ENCODE results near the gene MMP20. TPM values are rescaled to one million over a fixed set of nuclear protein-coding genes. Genes with fewer than 3 reads are reported as not detected.

The MMP20 gene
- total RNA-seq, 1 donor from 2014 or later, result not detected

DNA sequence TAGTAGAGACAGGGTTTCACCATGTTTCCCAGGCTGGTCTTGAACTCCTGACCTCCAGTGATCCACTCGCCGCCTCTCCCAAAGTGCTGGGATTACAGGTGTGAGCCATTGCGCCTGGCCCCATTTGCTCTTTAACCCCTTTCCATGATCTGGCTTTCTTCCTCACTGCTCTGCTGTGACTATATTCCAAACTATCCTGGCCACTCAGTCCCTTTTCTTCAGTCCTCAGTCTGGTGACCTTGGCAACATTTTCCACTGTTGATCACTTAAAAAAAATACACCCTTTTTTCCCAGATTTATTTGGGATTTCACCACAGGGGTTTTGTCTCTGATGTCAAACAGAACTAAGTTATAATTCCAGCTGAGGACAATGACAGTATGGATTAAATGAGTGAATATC is 24.5 kb downstream of the MMP20 start:
- no peak for TF ChIP-seq CTCF (conservative IDR thresholded peaks at IDR 0.05)
- H3K27me3 Mint-ChIP-seq (ENCODE audit: low read depth), result no peaks in the 10 kb centered on the region
- H3K36me3 Mint-ChIP-seq (ENCODE audit: low read depth), result no peaks in the 10 kb centered on the region
- H3K4me1 Mint-ChIP-seq, result peaks cover 34% of the 10 kb centered on the region
- H3K4me3 Mint-ChIP-seq, result no peak overlapping the region
- H3K27ac Mint-ChIP-seq (ENCODE audit: unreplicated experiment), result no peak overlapping the region
- no peak for DNase-seq (ENCODE audit: low read depth, low spot score)
- H3K9me3 Mint-ChIP-seq, result peaks cover 9% of the 10 kb centered on the region

- Mint-ChIP-seq H3K4me1 (peaks cover 34% of the 10 kb centered on the region), H3K27ac (ENCODE audit: unreplicated experiment) (no peak overlapping the region), H3K27me3 (ENCODE audit: low read depth) (no peaks in the 10 kb centered on the region), H3K4me3 (no peak overlapping the region), H3K36me3 (ENCODE audit: low read depth) (no peaks in the 10 kb centered on the region), H3K9me3 (peaks cover 9% of the 10 kb centered on the region)
- DNase-seq (ENCODE audit: low read depth, low spot score), result no peak
- no peak for TF ChIP-seq CTCF (conservative IDR thresholded peaks at IDR 0.05)
These were observed 25.4 kb downstream of the MMP20 start for GRCh38 chr11:102599642-102600261.

DNA sequence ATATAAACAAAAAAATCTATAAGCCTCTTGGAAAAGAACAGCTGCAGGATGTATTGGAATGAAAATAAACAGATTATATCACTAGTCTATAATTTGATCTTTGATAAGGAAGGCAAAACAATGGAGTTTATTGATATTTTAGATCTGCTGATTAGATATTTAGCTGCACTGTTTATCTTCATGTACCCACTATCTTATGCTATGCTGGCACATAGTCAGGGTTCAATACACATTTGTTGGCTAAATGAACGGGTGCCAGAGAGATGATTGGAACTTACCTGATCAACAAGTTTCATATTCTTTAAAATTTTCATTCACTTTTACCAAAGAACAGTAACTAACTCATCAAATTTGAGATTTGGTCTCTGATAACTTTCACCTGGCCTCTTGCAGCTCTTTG is 26.9 kb downstream of the MMP20 start:
- no peaks in the 10 kb centered on the region for H3K36me3 Mint-ChIP-seq (ENCODE audit: low read depth)
- no peak for TF ChIP-seq CTCF (conservative IDR thresholded peaks at IDR 0.05)
- H3K27ac Mint-ChIP-seq (ENCODE audit: unreplicated experiment), result no peak overlapping the region
- H3K4me1 Mint-ChIP-seq, result peaks cover 23% of the 10 kb centered on the region
- no peak for DNase-seq (ENCODE audit: low read depth, low spot score)
- peaks cover 9% of the 10 kb centered on the region for H3K9me3 Mint-ChIP-seq
- no peak overlapping the region for H3K4me3 Mint-ChIP-seq
- no peaks in the 10 kb centered on the region for H3K27me3 Mint-ChIP-seq (ENCODE audit: low read depth)

DNA sequence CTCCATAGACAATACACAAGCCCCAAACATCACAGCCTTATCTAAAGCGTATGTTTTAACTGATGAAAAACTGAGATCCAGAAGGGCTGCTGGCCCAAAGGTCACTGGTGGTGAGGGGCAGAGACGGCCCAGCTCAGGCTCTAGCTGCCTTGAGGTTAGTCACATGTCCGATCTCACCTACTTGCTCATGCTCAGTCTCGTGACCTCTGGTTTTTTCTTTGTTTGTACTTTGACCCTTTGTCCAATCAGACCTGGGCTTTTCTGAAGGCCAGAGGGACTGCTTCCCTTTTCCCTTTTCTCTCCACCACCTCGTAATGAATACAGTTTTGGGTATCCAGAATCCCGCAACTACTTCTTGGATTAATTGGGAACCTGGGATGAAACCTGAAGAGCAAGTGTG is 28.6 kb downstream of the MMP20 start:
- Mint-ChIP-seq H3K27ac (ENCODE audit: unreplicated experiment) (peak overlapping the region; percentile 17), H3K4me3 (no peak overlapping the region), H3K4me1 (peaks cover 11% of the 10 kb centered on the region), H3K36me3 (ENCODE audit: low read depth) (no peaks in the 10 kb centered on the region), H3K9me3 (peaks cover 6% of the 10 kb centered on the region), H3K27me3 (ENCODE audit: low read depth) (no peaks in the 10 kb centered on the region)
- TF ChIP-seq CTCF (conservative IDR thresholded peaks at IDR 0.05), result no peak
- no peak for DNase-seq (ENCODE audit: low read depth, low spot score)

DNA sequence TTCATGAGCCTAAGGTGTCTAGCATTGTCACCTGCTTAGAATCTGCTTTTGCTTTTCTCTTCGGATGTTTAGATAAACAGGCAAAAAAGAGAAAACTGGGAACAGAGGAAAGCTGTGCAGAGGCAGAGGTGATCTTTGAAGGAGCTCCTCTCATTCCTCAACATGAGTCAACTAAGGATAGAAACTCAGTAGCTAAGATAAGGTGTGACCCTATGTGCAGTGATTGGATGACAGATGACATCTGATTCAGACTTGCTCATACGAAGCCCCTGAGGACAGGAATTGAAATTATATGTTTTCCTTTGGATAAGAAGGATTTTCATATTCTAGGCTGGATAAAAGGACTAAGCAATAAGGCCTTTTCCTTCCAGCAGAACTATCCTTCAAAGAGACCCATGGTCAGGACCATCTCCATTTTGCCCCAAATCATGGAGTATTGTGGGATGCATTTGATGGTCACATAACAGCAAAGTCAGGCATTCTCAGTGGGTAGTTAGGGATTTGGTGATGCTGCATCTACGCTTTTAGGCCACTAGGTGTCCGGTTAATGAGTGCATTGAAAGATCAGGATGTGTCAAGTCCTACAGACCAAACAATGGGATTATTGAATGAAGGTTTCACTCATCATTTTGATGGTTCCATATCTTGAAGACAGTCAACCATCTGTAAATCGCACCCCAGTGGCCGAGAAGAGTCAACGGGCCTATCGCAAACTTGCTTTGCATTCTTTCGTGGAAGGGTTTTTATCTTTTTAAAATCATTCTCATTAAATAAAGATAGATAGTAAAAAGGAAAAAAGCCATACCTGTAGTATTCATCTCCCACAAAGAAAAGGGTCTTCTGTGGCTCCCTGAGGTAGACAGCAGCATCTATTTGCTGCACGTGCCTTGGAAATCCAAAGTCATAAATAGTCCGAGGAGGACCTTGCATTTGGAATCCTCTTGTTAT is 32.2 kb downstream of the MMP20 start:
- H3K36me3 Mint-ChIP-seq (ENCODE audit: low read depth), result no peaks in the 10 kb centered on the region
- no peaks in the 10 kb centered on the region for H3K27me3 Mint-ChIP-seq (ENCODE audit: low read depth)
- H3K4me1 Mint-ChIP-seq, result no peaks in the 10 kb centered on the region
- H3K27ac Mint-ChIP-seq (ENCODE audit: unreplicated experiment), result no peak overlapping the region
- no peak for DNase-seq (ENCODE audit: low read depth, low spot score)
- peaks cover 3% of the 10 kb centered on the region for H3K9me3 Mint-ChIP-seq
- peak; percentile 62 for TF ChIP-seq CTCF (conservative IDR thresholded peaks at IDR 0.05)
- no peak overlapping the region for H3K4me3 Mint-ChIP-seq

Measured in neural crest cell (in vitro differentiated cells).